ENCODE results near the gene ABCB10. TPM values are rescaled to one million over a fixed set of nuclear protein-coding genes. Genes with fewer than 3 reads are reported as not detected.

The ABCB10 gene
- polyA plus RNA-seq, 1 donor, result 13.6 TPM

DNA sequence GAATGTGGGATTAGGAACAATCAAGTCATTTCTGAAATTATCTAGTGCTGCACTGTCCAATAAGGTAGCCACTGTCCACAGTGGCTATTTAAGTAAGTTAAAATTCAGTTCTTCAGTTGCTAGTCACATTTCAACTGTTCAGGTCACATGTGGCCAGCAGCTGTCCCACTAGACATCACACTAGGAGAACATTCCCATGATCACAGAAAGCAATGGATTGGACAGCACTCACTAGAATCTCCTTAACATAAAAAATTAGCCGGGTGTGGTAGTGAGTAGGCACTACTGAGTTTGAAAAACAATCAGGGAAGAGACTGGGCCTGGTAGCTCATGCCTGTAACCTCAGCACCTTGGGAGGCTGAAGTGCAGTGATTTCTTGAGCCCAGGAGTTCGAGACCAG lies 84.0 kb downstream of the ABCB10 start:
- no peak for DNase-seq (ENCODE audit: low read depth)

DNA sequence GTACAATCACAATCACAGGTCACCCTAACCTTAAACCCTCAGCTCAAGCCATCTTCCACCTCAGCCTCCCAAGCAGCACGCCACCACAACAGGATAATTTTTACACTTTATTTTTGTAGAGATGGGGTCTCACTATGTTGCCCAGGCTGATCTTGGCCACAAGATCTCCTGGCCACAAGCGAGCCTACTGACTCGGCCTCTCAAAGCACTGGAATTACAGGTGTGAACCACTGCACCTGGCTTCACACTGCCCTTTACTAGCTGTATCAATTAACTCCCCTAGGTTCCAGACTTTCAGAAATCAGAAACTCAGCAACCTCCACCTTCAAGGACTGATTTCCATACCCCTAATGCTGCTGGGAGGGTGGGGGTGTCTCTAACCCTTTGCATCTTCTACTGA lies 87.3 kb downstream of the ABCB10 start:
- DNase-seq (ENCODE audit: low read depth), result no peak

DNA sequence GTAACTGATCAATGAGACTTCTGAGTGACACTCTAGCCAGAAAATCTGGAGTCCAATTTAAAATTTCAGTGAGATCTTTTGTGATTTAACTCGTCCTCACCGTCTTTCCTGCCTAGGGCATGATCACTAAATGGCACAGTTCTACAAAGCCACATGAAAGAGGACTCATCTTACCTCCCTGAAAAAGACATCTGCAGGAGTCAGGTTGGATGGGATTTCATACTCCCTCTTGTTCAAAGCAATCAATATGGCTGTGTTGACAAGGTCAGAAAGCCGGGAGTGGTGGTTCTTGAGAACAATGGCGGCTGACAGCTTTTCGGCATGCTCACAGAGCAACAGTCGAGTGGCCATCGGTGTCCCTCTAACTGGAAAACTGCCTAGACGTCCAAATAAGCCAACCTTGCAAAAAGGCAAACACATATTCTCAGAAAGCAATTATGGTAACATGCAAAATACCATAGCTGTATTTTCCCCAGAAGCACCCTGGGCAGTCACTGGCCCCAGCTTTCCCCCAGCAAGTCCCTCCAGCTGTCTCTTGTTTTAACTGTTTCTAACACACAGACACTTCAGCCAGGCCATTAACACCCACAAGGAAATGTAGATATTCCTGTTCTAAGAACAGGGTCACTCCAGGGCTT lies 88.0 kb downstream of the ABCB10 start:
- no peak for DNase-seq (ENCODE audit: low read depth)

DNA sequence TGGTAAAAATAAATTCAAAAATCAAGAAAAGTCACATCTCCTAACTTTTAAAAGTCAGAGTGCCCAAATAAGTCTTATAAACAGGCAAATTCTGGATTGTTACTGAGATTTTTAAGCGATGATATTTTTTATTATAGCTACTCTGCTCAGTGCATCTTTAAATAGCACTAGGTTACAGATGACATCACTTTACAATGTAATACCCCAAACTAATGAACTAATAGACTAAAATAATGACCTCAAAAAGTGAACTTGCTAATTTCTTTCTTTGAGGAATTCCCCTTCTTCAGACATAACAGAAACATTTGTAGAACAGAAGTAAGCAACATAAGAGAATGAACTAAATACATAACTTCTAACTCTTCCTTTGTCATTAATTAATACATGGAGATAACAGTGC lies 91.6 kb downstream of the ABCB10 start:
- no peak for DNase-seq (ENCODE audit: low read depth)

Other genes with a start within 250 kb of the ABCB10 start
- 9.3 TPM for gene CCSAP, start 215.7 kb downstream of the ABCB10 start, polyA plus RNA-seq (ENCODE audit: insufficient read length)
- gene ACTA1, start 124.6 kb downstream of the ABCB10 start, polyA plus RNA-seq (ENCODE audit: insufficient read length), result 14,286 TPM
- gene NUP133, start 50.4 kb downstream of the ABCB10 start, polyA plus RNA-seq (ENCODE audit: insufficient read length), result 29.7 TPM
- gene TAF5L, start 67.4 kb upstream of the ABCB10 start, polyA plus RNA-seq (ENCODE audit: insufficient read length), result 11.0 TPM
- 6.2 TPM for gene URB2, start 67.5 kb upstream of the ABCB10 start, polyA plus RNA-seq (ENCODE audit: insufficient read length)